ENCODE results near the gene SH3PXD2A. TPM values are rescaled to one million over a fixed set of nuclear protein-coding genes. Genes with fewer than 3 reads are reported as not detected.

Gene SH3PXD2A
- total and polyA plus RNA-seq, 2 experiments from 2014 or later, result 1.8 to 5.0 TPM

- H3K27me3 ChIP-seq (ENCODE audit: insufficient read depth), result peaks cover 39% of the 10 kb centered on the region
- H3K9me2 ChIP-seq (ENCODE audit: insufficient read depth), result no peaks in the 10 kb centered on the region
- no peaks in the 10 kb centered on the region for H3K79me2 ChIP-seq (replicated peaks; ENCODE audit: insufficient read depth)
- H3K4me3 Mint-ChIP-seq, result no peak overlapping the region
- H3K4me3 ChIP-seq, result no peak overlapping the region
- peaks cover 28% of the 10 kb centered on the region for H3K27me3 Mint-ChIP-seq (ENCODE audit: insufficient read depth, low read depth, poor library complexity)
- H3K27ac ChIP-seq (ENCODE audit: low read depth), result no peak overlapping the region
- H2AFZ ChIP-seq, result no peak overlapping the region
- DNase-seq (ENCODE audit: low spot score), result no peak
- no peaks in the 10 kb centered on the region for H3K9me3 Mint-ChIP-seq
- TF ChIP-seq NANOG (IDR thresholded peaks at IDR 0.05; ENCODE audit: borderline replicate concordance) (no peak), ZNF462 (CRISPR knock-in tag; IDR thresholded peaks at IDR 0.05) (no peak), JUNB (IDR thresholded peaks at IDR 0.05; ENCODE audit: unreplicated experiment) (no peak), ZNF331 (CRISPR knock-in tag; IDR thresholded peaks at IDR 0.05; ENCODE audit: low read depth) (no peak), REST (IDR thresholded peaks at IDR 0.05; ENCODE audit: unreplicated experiment) (no peak), EZH2 (IDR thresholded peaks at IDR 0.05; ENCODE audit: low read depth, unreplicated experiment) (no peak), POLR2AphosphoS5 (IDR thresholded peaks at IDR 0.05; ENCODE audit: low read depth) (no peak), CREB1 (CRISPR knock-in tag; IDR thresholded peaks at IDR 0.05; ENCODE audit: low read depth) (no peak), ZNF114 (CRISPR knock-in tag; IDR thresholded peaks at IDR 0.05) (no peak), EZH2phosphoT487 (IDR thresholded peaks at IDR 0.05; ENCODE audit: unreplicated experiment) (no peak), STAT1 (IDR thresholded peaks at IDR 0.05; ENCODE audit: unreplicated experiment) (no peak), CTCF (conservative IDR thresholded peaks at IDR 0.05; ENCODE audit: low read depth in 2 of 2) (no peak)
- TF ChIP-seq, protein P1, sequence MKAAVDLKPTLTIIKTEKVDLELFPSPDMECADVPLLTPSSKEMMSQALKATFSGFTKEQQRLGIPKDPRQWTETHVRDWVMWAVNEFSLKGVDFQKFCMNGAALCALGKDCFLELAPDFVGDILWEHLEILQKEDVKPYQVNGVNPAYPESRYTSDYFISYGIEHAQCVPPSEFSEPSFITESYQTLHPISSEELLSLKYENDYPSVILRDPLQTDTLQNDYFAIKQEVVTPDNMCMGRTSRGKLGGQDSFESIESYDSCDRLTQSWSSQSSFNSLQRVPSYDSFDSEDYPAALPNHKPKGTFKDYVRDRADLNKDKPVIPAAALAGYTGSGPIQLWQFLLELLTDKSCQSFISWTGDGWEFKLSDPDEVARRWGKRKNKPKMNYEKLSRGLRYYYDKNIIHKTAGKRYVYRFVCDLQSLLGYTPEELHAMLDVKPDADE (IDR thresholded peaks at IDR 0.05), result no peak
- no peaks in the 10 kb centered on the region for H3K36me3 ChIP-seq (ENCODE audit: insufficient read depth)
- peaks cover 7% of the 10 kb centered on the region; the same call in 1 of the 2 replicates for H4K20me1 ChIP-seq (replicated peaks; ENCODE audit: insufficient read depth)
- no peaks in the 10 kb centered on the region; the same call in 2 of the 3 replicates for H3K36me3 Mint-ChIP-seq (ENCODE audit: low read depth)
- H3F3A ChIP-seq (replicated peaks; ENCODE audit: low read depth), result no peaks in the 10 kb centered on the region; the same call in 1 of the 2 replicates
- no peak overlapping the region for H3K27ac Mint-ChIP-seq
- H3K4me1 Mint-ChIP-seq, result peaks cover 18% of the 10 kb centered on the region
- H3K4me1 ChIP-seq (ENCODE audit: insufficient read depth), result peaks cover 13% of the 10 kb centered on the region
- no peak overlapping the region for H3K4me2 ChIP-seq
- ATAC-seq, result no peak
Observed at GRCh38 chr10:103858360-103858759, 3.0 kb upstream of the SH3PXD2A start.
